Activated CD4-positive, alpha-beta T cell treated with anti-CD3 and anti-CD28 coated beads, Interleukin-2, amount 10 ng/mL, durations not matched to agents 7 days and 5 days (primary cell): ENCODE measurements around the gene SNRNP25. TPM values are rescaled to one million over a fixed set of nuclear protein-coding genes. Genes with fewer than 3 reads are reported as not detected.
"Not testable (repeated sequence)": the region's sequence is repeated elsewhere in the genome, so short reads cannot be mapped to it uniquely, and the experiment has no call there.

ENCODE experiments used
- CTCF ChIA-PET: fragments of 350-600 bp; sonication (Branson Sonifier 250); formaldehyde crosslinking; loops from one replicate; lab custom pipeline; 2021; ENCODE audit warnings: antibody characterized with exemption; lab: Charles Lee
- POLR2A ChIA-PET: fragments of 350-600 bp; sonication (Branson Sonifier 250); formaldehyde crosslinking; loops from one replicate; lab custom pipeline; 2021; ENCODE audit warnings: antibody characterized with exemption; lab: Charles Lee
- DNase-seq: peaks from one replicate; pipeline ENCODE4 v3.0.0-alpha.2; 2020
- H3K27ac Mint-ChIP-seq: one replicate; pipeline ENCODE4 v1.8.0; 2021; ENCODE audit warnings: mild to moderate bottlenecking, moderate library complexity, mixed read lengths
- H3K27me3 Mint-ChIP-seq: one replicate; pipeline ENCODE4 v1.8.0; 2021; ENCODE audit warnings: mixed read lengths
- H3K36me3 Mint-ChIP-seq: one replicate; pipeline ENCODE4 v1.8.0; 2021; ENCODE audit warnings: low read depth, mixed read lengths
- H3K4me1 Mint-ChIP-seq: one replicate; pipeline ENCODE4 v1.8.0; 2021; ENCODE audit warnings: mixed read lengths
- H3K4me3 Mint-ChIP-seq: one replicate; pipeline ENCODE4 v1.8.0; 2021; ENCODE audit warnings: mild to moderate bottlenecking, moderate library complexity, mixed read lengths
- H3K9me3 Mint-ChIP-seq: one replicate; pipeline ENCODE4 v1.8.0; 2021; ENCODE audit warnings: mixed read lengths
- total RNA-seq, 2 experiments: library from RNA; stranded (reverse); gene quantifications; one replicate each; pipeline ENCODE4 v1.2.3, GENCODE V29; 2021

Gene SNRNP25
- total RNA-seq, 2 experiments from 2014 or later: 41.1 to 45.6 TPM

GRCh38 chr16:35011-35677, 18.5 kb upstream of the SNRNP25 start:
- Mint-ChIP-seq H3K9me3 (no peaks in the 10 kb centered on the region), H3K4me3 (no peak overlapping the region), H3K36me3 (peaks cover 11% of the 10 kb centered on the region), H3K4me1 (peaks cover 31% of the 10 kb centered on the region), H3K27me3 (no peaks in the 10 kb centered on the region), H3K27ac (peak overlapping the region; percentile 46)
- CTCF ChIA-PET: interaction anchor here (1.1 kb wide), 1 partner anchor 49 kb away, joined by 4 read pairs; no protein-coding TSS in a partner anchor
- POLR2A ChIA-PET: no interaction called here
- no peak for DNase-seq

DNA sequence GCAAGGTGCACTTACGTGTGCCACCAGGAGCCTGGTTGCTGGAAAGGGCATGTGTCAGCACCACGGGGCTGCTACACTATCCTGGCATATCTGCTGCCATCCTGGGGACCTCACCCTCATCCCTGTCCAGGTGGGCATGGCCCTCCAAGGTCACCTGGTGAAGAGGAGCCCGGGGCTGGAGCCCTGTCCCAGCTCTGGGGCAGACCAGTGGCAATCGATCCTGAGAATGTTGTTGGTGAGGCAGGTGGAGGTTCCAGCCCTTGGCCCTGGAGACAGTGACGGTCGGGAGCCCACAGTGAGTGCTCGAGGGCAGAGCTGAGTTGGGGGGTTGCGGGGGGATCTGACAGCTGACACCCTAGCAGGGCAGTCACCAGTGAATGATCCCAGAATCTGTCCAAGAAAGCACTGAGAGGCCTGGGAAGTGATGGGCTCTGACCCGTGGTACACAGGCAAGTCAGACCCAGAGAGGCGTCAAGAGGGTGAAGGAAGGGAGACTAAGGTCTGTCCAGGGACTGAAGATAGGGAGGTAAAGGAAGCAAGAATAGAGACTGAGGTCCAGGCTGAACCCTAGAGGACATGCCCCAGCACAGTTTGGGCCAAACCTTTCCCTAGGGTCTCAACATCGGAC, 17.8 kb upstream of the SNRNP25 start:
- no peak for DNase-seq
- Mint-ChIP-seq H3K27ac (no peak overlapping the region), H3K4me1 (peaks cover 32% of the 10 kb centered on the region), H3K4me3 (no peak overlapping the region), H3K9me3 (no peaks in the 10 kb centered on the region), H3K36me3 (peaks cover 11% of the 10 kb centered on the region), H3K27me3 (no peaks in the 10 kb centered on the region)
- ChIA-PET POLR2A (no interaction called here), CTCF (no interaction called here)

DNA sequence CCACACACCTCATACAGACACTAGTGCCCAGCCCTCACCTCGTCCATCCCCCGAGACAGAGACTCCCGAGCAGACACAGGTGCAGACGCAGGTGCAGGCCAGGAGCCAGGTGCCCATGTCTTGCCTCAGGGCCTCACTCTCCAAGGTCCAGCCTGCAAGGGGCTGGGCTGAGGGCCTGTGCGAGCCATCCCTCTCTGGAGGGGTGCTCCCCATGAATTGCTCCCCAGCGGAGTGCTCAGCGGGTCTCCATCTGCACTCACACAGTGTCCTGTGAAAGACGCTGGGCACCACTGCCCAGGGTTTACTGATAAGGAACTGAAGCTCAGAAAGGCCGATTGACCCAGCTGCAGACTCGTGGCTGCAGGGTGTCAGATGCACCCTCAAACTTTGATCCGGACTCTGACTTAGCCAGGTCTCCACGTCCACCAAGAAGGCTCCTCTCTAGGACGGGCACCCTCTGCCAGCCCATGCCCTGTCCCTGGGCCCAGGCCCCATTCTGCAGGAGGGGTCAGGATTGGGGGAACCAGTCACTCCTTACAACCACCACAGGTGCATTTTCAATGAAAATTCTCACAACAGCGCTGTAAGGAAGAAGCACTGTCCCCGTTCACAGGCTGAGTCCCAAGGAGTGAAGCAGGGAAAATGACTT, 17.2 kb upstream of the SNRNP25 start:
- CTCF ChIA-PET: no interaction called here
- H3K36me3 Mint-ChIP-seq: peaks cover 11% of the 10 kb centered on the region
- H3K27ac Mint-ChIP-seq: no peak overlapping the region
- peaks cover 32% of the 10 kb centered on the region for H3K4me1 Mint-ChIP-seq
- H3K27me3 Mint-ChIP-seq: no peaks in the 10 kb centered on the region
- POLR2A ChIA-PET: no interaction called here
- H3K9me3 Mint-ChIP-seq: no peaks in the 10 kb centered on the region
- DNase-seq: no peak
- H3K4me3 Mint-ChIP-seq: no peak overlapping the region

- ChIA-PET CTCF (no interaction called here), POLR2A (no interaction called here)
- Mint-ChIP-seq H3K27ac (peak overlapping the region; percentile 9), H3K4me1 (peaks cover 40% of the 10 kb centered on the region), H3K9me3 (no peaks in the 10 kb centered on the region), H3K27me3 (no peaks in the 10 kb centered on the region), H3K4me3 (no peak overlapping the region), H3K36me3 (peaks cover 20% of the 10 kb centered on the region)
- no peak for DNase-seq
These were observed 16.1 kb upstream of the SNRNP25 start for GRCh38 chr16:37511-37910.

DNA sequence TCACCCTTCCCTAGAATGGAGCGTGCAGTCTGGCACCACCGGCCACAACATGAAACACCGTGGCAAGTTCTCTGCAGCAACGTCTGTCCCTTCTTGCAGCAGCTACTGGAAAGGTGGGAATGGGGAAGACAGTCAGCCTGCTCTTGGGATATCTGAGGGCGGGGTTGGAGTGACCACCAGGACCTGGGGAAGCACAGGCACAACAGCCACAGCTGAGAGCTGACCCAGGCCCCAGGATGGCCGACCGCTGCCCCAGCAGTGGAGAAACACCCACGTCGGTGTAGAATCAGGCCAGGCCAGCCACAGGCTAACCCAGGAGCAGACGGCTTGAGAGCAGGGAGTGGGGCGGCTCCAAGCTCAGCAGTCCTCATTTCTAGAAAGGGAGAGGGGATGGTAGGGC, 15.4 kb upstream of the SNRNP25 start:
- DNase-seq, POLR2A ChIA-PET, CTCF ChIA-PET: not testable (repeated sequence)

DNA sequence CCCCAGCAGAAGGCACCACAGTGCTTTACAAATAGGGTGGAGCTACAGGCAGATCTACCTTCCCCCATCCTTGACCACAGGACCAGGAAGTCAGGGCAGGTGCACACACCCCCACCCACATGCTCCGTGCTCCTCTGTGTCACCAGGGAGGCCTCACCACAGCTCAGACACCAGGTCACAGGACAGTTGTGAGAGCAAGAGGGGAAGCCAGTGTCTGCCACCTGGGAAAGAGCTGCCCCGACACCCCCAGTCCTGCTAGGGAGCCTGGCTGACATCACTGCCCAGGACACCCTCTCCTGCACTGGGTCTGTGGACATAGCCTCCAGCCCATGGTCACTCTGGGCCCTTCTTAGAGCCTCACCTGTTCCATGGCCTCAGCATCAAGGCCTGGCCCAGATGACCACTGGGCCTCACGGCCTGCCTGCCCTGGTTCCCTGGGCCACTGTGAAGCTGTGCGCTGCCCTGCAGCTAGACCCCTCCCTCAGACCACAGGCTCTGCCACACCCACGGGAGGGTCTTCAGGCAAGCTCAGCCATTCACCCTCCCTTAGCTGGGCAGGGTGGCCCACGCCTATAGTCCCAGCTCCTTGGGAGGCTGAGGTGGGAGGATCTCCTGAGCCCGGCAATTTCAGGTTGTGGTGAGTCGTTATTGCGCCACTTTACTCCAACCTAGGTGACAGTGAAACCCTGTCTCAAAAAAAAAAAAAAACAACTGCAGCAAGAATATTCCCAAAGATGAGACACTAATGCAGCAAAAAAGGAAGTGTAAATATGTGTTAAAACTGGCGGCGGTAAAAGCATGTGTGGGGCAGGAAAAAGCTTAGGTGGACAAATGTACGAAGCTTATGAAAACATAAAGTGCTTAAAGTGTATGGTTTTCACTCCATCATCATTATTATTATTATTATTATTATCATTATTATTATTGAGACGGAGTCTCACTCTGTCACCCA, 14.4 kb upstream of the SNRNP25 start:
- Mint-ChIP-seq H3K27me3 (no peaks in the 10 kb centered on the region), H3K9me3 (no peaks in the 10 kb centered on the region), H3K4me3 (no peak overlapping the region), H3K4me1 (peaks cover 51% of the 10 kb centered on the region), H3K36me3 (peaks cover 33% of the 10 kb centered on the region), H3K27ac (peak overlapping the region; percentile 85)
- CTCF ChIA-PET: interaction anchor here (1.2 kb wide), 1 partner anchor 26 kb away, joined by 6 read pairs; no protein-coding TSS in a partner anchor
- POLR2A ChIA-PET: no interaction called here
- DNase-seq: peak; percentile 76

More for the DNA sequence above, 15.4 kb upstream of the SNRNP25 start:
- H3K27me3 Mint-ChIP-seq, H3K9me3 Mint-ChIP-seq, H3K4me3 Mint-ChIP-seq: not testable (repeated sequence)
- peak overlapping the region; percentile 85 for H3K27ac Mint-ChIP-seq
- peaks cover 47% of the 10 kb centered on the region for H3K4me1 Mint-ChIP-seq
- H3K36me3 Mint-ChIP-seq: peaks cover 26% of the 10 kb centered on the region

DNA sequence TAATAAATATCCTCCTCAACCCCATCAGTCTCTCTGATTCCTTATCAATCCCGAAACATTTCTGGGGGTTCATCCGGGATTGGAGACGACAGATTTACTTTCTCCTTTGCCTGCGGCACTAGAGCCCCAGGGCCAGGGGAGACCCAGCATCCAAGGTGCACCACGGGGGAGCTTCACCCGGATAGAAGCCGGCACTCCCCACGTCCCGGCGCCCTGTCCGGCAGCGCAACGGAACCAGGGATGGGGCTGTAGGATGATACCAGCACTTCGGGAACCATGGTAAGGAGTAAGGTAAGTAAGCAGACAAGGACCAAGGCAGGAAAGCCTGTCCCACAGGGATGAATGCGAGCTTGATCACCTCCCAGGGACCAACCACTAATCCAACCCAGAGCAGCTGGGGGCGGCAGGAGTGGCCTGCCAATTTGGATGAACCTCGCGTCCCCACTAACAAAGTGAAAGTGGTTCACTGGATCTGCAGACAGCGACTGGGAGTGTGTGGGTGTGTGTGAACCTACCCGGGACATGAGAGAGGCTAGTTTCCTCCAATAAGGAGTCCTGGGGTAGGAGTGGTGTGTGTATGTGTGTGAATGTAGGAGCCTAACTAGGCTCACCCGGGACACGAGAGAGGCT, 12.1 kb upstream of the SNRNP25 start:
- H3K36me3 Mint-ChIP-seq: peaks cover 36% of the 10 kb centered on the region
- DNase-seq: no peak
- no peaks in the 10 kb centered on the region for H3K9me3 Mint-ChIP-seq
- H3K4me1 Mint-ChIP-seq: peaks cover 44% of the 10 kb centered on the region
- no peak overlapping the region for H3K27ac Mint-ChIP-seq
- no peak overlapping the region for H3K4me3 Mint-ChIP-seq
- ChIA-PET CTCF (no interaction called here), POLR2A (no interaction called here)
- no peaks in the 10 kb centered on the region for H3K27me3 Mint-ChIP-seq

GRCh38 chr16:42069-42457, 11.6 kb upstream of the SNRNP25 start:
- no peak for DNase-seq
- CTCF ChIA-PET: no interaction called here
- Mint-ChIP-seq H3K36me3 (peaks cover 37% of the 10 kb centered on the region), H3K9me3 (no peaks in the 10 kb centered on the region), H3K27ac (no peak overlapping the region), H3K27me3 (no peaks in the 10 kb centered on the region), H3K4me1 (peaks cover 44% of the 10 kb centered on the region), H3K4me3 (no peak overlapping the region)
- POLR2A ChIA-PET: no interaction called here

- Mint-ChIP-seq H3K36me3 (peaks cover 41% of the 10 kb centered on the region), H3K4me3 (no peak overlapping the region), H3K4me1 (peaks cover 42% of the 10 kb centered on the region), H3K27ac (peak overlapping the region; percentile 21), H3K27me3 (no peaks in the 10 kb centered on the region), H3K9me3 (no peaks in the 10 kb centered on the region)
- POLR2A ChIA-PET: interaction anchor here (0.6 kb wide), 1 partner anchor 336 kb away, joined by 3 read pairs; no protein-coding TSS in a partner anchor
- CTCF ChIA-PET: no interaction called here
- no peak for DNase-seq
These were observed 10.9 kb upstream of the SNRNP25 start for GRCh38 chr16:42691-43090.

DNA sequence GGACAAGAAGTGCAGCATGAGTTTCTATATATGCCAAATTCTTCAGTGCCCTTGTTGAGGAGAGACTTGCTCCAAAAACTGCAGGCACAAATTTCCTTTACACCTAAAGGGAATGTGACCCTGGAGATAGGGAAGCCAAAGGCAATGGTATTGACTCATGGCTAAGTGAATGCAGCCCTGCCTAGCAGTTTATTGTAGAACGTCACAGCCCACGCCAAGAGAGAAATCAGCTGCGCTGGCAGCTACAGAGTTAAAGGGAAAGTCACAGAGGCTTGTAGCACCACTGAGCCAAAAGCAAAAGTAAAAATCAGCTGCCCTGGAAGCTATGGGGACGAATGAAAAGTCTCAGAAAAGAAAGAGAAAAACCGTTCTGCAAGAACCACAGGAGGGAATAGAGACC, 10.3 kb upstream of the SNRNP25 start:
- Mint-ChIP-seq H3K36me3 (peaks cover 45% of the 10 kb centered on the region), H3K27me3 (no peaks in the 10 kb centered on the region), H3K4me3 (no peak overlapping the region), H3K4me1 (peaks cover 38% of the 10 kb centered on the region), H3K27ac (no peak overlapping the region), H3K9me3 (no peaks in the 10 kb centered on the region)
- POLR2A ChIA-PET: no interaction called here
- DNase-seq: no peak
- CTCF ChIA-PET: no interaction called here

- H3K36me3 Mint-ChIP-seq: peaks cover 43% of the 10 kb centered on the region
- POLR2A ChIA-PET: no interaction called here
These were observed 9.0 kb upstream of the SNRNP25 start for GRCh38 chr16:44655-45054.

DNA sequence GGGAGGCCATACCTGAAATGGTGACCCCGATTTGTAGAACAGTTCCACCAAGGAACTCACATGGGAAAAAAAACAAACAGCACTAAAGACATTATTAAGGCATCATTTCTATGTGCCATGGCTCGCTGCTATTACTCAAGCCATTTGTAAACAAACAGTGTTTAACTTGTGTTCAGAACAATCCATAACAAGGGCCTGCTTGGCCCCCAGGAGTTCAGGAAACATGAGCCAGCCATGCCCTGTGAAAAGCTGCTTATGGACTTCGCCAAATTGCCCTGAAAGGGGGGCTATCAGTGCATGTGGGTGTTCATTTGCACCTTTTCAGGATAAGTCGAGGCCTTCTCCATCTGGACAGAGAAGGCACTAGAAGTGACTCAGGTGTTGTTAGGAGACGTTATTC, 8.2 kb upstream of the SNRNP25 start:
- H3K36me3 Mint-ChIP-seq: peaks cover 46% of the 10 kb centered on the region
- POLR2A ChIA-PET: no interaction called here
- no peaks in the 10 kb centered on the region for H3K27me3 Mint-ChIP-seq
- no peak overlapping the region for H3K27ac Mint-ChIP-seq
- no peak overlapping the region for H3K4me3 Mint-ChIP-seq
- CTCF ChIA-PET: interaction anchor here (1.4 kb wide), 1 partner anchor 52 kb away, joined by 6 read pairs; no protein-coding TSS in a partner anchor
- no peak for DNase-seq
- H3K9me3 Mint-ChIP-seq: no peaks in the 10 kb centered on the region
- peaks cover 25% of the 10 kb centered on the region for H3K4me1 Mint-ChIP-seq

More at GRCh38 chr16:44655-45054, 9.0 kb upstream of the SNRNP25 start:
- Mint-ChIP-seq H3K4me3 (no peak overlapping the region), H3K27ac (no peak overlapping the region), H3K9me3 (no peaks in the 10 kb centered on the region), H3K4me1 (peaks cover 24% of the 10 kb centered on the region), H3K27me3 (no peaks in the 10 kb centered on the region)
- no peak for DNase-seq
- CTCF ChIA-PET: interaction anchor here (1.4 kb wide), 1 partner anchor 52 kb away, joined by 6 read pairs; no protein-coding TSS in a partner anchor
